GM12874 (cell line): ENCODE measurements around the gene TRAF3.

Source experiments
- TF ChIP-seq, protein P1 (sequence below): IDR thresholded peaks from 2 replicates; pipeline ENCODE4 v1.5.1; 2011; ENCODE audit warnings: low read depth, mild to moderate bottlenecking, control low read depth, low read length, moderate library complexity; ENCODE audit not compliant: insufficient read depth

TRAF3 gene

DNA sequence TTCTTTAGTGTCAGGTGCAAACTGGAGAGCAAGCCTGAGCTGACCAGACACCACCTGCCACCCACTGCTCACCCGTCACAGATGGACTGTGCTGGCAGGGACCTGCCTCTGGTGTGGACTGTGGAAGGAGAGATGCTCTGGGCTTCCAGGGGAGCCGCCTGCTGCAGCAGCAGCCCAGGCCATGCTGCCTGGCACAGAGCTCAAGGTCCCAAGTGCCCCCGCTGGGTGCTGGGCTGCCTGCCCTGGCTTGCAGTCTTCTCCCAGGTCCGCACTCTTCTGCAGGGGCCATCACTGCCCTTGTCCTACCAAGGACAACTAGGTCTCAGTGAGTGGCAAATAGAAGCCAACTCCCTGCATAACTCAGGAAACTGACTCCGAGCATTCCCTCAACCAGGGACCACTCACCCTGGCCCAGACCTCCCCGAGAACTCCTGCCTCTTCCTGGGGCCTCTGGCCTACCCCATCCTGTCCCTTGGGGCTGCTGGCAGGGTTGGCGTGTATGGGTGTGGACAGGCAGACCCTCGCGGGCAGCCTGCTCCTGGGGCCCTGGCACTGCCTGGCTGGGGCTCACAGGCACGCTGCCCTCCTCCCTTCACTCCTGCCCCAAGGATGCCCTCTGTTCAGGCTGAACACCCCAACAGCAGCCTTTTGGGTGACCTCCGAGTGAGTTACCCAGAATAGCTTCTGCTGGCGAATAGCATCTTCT is 154.5 kb downstream of the TRAF3 start:
- TF ChIP-seq, protein P1, sequence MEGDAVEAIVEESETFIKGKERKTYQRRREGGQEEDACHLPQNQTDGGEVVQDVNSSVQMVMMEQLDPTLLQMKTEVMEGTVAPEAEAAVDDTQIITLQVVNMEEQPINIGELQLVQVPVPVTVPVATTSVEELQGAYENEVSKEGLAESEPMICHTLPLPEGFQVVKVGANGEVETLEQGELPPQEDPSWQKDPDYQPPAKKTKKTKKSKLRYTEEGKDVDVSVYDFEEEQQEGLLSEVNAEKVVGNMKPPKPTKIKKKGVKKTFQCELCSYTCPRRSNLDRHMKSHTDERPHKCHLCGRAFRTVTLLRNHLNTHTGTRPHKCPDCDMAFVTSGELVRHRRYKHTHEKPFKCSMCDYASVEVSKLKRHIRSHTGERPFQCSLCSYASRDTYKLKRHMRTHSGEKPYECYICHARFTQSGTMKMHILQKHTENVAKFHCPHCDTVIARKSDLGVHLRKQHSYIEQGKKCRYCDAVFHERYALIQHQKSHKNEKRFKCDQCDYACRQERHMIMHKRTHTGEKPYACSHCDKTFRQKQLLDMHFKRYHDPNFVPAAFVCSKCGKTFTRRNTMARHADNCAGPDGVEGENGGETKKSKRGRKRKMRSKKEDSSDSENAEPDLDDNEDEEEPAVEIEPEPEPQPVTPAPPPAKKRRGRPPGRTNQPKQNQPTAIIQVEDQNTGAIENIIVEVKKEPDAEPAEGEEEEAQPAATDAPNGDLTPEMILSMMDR = no peak

- TF ChIP-seq, protein P1 = no peak
Measured at GRCh38 chr14:102932484-102933248, 155.4 kb downstream of the TRAF3 start.

DNA sequence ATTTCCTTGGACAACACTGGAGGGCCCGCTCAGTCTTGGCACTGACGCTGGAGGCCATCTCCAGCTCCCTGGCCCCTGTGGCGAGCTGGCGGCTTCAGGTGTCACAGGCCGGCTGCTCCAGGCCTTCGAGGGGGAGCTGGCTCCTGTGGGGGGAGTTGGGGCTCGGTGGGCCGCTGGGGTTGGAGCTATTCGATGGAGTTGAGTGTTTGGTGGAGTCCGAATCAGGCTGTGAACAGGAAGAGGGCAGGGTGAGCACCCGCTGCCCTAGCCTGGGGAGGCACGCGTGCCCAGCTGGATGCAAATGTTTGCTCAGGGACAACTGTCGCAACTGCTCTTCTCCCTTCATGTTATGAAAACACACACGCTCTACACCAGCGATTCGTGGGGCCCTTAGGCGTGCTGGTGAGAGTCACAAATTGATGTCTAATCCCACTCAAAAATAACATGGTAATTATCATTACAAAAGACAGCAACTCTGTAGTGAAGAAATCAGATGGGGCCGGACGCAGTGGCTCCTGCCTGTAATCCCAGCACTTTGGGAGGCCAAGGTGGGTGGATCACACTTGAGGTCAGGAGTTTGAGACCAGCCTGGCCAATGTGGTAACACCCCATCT is 156.5 kb downstream of the TRAF3 start:
- TF ChIP-seq, protein P1 = no peak

DNA sequence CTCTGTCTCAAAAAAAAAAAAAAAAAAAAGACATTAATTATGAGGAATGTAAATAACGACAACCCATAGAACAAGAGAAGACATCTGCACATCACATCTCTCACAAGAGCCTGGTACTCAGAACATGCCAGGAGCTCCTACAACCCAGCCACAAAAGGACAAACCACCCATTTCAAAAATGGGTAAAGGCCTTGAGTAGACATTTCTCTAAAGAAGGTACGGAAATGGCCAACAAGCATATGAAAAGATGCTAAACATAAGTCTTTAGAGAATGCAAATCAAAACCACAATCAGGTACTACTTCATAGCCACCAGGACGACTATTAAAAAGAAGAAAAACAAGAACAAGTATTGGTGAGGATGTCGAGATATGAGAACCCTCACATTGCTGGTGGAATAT is 158.5 kb downstream of the TRAF3 start:
- TF ChIP-seq, protein P1 = no peak

- TF ChIP-seq, protein P1 = no peak
Measured at GRCh38 chr14:102937331-102938175, 160.3 kb downstream of the TRAF3 start.

DNA sequence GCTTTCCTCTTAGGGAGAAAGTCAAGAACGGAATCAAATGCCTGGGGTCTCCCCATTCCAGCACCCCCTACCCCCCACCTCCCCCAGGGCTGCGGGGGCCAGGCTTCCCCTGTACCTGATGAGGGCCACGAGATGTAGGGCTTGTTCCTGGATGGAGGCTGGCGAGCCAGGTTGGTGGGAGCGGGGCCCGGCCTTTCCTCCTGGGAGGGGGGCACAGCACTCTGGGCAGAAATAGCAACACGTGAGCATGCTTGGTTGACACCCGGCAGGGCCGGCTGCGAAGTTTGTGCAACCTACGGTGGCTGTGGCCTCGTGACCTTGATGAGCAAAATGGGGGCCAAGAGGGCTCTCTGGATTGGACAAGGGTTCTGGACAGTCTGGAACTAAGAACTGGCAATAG is 160.9 kb downstream of the TRAF3 start:
- TF ChIP-seq, protein P1 = no peak

- TF ChIP-seq, protein P1 = no peak
Measured at GRCh38 chr14:102939329-102939728, 162.1 kb downstream of the TRAF3 start.
